Large intestine (tissue), 3 donors: Measurements from ENCODE around the gene OLFML2B. TPM values are rescaled to one million over a fixed set of nuclear protein-coding genes. Genes with fewer than 3 reads are reported as not detected.

Source experiments
- DNase-seq, 2 donors: peaks; one replicate each; pipeline versions ENCODE4 v3.0.0 to v3.0.0-alpha.2; 2013
- H3K27ac ChIP-seq: one replicate; pipeline ENCODE4 v1.5.1; 2013; ENCODE audit warnings: low read length
- H3K27me3 ChIP-seq: 2 replicates; pipeline ENCODE4 v1.6.1; 2013; ENCODE audit warnings: low read length; ENCODE audit not compliant: control insufficient read depth, insufficient read depth
- H3K36me3 ChIP-seq: 2 replicates; pipeline ENCODE4 v1.6.1; 2013; ENCODE audit warnings: low read length; ENCODE audit not compliant: control insufficient read depth, insufficient read depth
- H3K4me1 ChIP-seq: one replicate; pipeline ENCODE4 v1.6.1; 2013; ENCODE audit warnings: low read length; ENCODE audit not compliant: control insufficient read depth, insufficient read depth
- H3K4me3 ChIP-seq: one replicate; pipeline ENCODE4 v1.5.1; 2013; ENCODE audit warnings: low read length
- H3K9me3 ChIP-seq: one replicate; pipeline ENCODE4 v1.6.1; 2013; ENCODE audit warnings: mild to moderate bottlenecking, low read depth, low read length, moderate library complexity; ENCODE audit not compliant: control insufficient read depth
- WGBS: methylation state at CpG from one replicate; pipeline ENCODE4 v1.1.5; 2013; ENCODE audit warnings: low lambda C conversion rate; ENCODE audit not compliant: insufficient coverage; 5-methylcytosine and 5-hydroxymethylcytosine counted together
- polyA plus RNA-seq: library from polyadenylated mRNA; unstranded; fragments of 120-200 nt; gene quantifications from one replicate; pipeline ENCODE4 v1.2.1, GENCODE V29; 2013

OLFML2B gene
- polyA plus RNA-seq, 1 donor = 20.0 TPM

DNA sequence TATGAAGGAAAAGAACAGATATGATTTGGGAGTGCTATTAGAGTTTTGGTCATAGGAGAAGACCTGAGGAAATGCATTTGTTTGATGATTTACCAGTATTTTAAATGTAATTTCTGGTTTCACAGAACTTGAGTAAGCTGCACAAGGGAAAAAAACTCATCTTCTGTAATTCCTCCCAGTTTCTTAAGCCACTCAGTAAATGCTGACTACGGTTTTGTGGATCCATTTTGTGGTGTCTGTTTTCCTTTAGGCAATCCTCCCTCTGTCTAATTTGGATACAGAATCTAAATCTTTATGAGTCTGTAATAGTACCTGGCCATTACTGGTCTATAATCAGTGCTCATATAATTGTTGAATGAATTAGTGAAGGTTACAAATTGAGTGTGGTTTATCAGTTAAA, 72.0 kb downstream of the OLFML2B start:
- Histone ChIP-seq H3K27me3 (no peaks in the 10 kb centered on the region), H3K4me3 (no peak overlapping the region), H3K4me1 (no peaks in the 10 kb centered on the region), H3K27ac (no peak overlapping the region), H3K36me3 (no peaks in the 10 kb centered on the region), H3K9me3 (no peaks in the 10 kb centered on the region)
- DNase-seq = no peak
- no CpG with 5 or more reads among the region's 1 CpG for WGBS

DNA sequence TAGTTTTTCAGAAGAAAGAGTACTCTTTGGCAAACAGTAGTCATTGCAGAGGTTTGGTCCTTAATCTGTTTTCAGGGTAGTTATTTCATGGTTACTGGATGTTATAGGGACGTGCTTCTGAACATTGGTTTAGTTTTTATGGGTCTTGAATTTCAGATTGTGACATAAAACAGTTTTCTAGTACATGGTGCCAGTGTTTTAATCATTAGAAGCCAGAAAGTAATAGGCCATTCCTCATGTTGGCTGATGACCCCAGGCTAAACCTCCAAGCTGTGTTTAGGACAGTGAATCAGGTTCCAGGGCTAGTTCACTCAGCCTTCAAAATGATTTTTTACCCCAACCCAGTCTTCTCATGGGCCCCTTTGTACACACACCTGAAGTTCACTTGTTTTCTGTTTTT, 73.3 kb downstream of the OLFML2B start:
- Histone ChIP-seq H3K4me3 (no peak overlapping the region), H3K9me3 (no peaks in the 10 kb centered on the region), H3K27ac (no peak overlapping the region), H3K27me3 (no peaks in the 10 kb centered on the region), H3K36me3 (no peaks in the 10 kb centered on the region), H3K4me1 (no peaks in the 10 kb centered on the region)
- no CpG with 5 or more reads among the region's 1 CpG for WGBS
- DNase-seq = no peak

DNA sequence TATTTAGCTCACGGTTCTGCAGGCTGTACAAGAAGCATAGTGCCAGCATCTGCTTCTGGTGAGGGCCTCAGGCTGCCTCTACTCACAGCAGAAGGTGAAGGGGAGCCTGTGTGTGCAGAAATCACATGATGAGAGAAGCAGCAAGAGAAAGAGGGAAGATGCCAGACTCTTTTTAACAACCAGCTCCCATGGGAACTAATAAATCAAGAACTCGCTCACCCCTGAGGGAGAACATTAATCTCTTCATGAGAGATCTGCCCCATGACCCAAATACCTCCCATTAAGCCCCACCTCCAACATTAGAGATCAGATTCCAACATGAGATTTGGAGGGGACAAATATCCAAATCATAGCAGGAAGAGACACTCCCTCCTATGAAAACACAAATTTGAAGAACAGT, 74.1 kb downstream of the OLFML2B start:
- no CpG with 5 or more reads among the region's 2 CpGs for WGBS
- no peaks in the 10 kb centered on the region for H3K4me1 ChIP-seq
- no peaks in the 10 kb centered on the region for H3K9me3 ChIP-seq
- H3K27me3 ChIP-seq = no peaks in the 10 kb centered on the region
- no peak overlapping the region for H3K4me3 ChIP-seq
- no peaks in the 10 kb centered on the region for H3K36me3 ChIP-seq
- no peak for DNase-seq
- H3K27ac ChIP-seq = no peak overlapping the region

DNA sequence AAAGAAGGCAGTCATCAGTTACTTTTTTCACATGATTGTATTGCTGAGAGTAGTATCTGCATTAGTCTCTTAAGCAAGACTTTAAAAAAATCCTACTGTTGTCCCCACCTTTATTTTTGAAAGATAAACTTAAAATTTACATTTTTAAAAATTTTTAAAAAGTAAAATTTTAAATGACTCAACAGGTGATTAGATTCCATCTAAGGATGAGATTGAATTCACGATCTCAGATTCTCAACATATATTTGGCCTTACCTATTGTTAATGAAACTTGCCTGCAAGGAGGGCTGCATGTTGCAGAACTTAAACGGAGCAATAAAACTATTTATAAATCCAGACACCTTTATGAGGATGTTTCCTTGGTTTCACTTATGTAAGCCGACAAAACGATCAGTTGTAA, 75.2 kb downstream of the OLFML2B start:
- H3K27ac ChIP-seq = no peak overlapping the region
- H3K9me3 ChIP-seq = no peaks in the 10 kb centered on the region
- no peaks in the 10 kb centered on the region for H3K27me3 ChIP-seq
- no peak for DNase-seq
- WGBS = 36% methylated on average over 3 of the region's 4 CpGs
- H3K4me1 ChIP-seq = no peaks in the 10 kb centered on the region
- H3K4me3 ChIP-seq = no peak overlapping the region
- H3K36me3 ChIP-seq = no peaks in the 10 kb centered on the region

DNA sequence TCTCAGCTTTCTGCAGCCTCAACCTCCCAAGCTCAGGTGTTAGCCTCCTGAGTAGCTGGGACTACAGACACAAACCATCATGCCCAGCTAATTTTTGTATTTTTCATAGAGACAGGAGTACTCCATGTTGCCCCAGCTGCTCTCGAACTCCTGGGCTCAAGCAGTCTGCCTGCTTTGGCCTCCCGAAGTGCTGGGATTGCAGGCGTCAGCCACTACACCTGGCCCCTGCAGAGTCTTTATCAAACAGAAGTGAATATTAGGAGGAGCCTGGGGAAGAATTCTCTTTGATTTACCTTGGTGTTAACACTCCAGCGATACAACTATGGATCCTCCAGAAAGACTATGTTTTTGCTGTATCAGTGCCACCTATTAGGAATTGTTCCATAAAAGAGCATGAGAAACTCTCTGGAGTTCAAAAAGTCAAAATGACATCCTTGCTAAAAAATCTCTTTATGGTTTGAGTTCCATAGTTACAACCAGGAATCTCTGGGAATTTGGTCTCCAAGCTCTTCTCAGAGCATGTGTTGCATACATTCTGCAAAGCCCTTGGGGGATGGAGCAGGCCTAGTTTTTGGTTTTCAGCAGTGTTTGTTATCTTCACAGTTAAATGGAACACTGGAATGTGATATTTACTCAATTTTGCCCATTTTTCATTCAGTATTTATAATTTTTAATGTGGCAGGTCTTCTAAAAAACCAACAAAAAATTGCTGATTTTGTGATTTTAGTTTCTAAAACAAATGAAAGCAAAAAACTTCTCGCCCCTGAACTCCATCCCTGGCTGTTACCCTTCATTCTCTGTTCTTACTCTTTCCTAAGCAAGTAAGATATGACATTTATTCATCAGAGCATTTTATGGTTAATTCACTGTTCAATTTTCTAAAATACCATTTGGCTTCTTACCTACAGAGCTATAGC, 77.3 kb downstream of the OLFML2B start:
- Histone ChIP-seq H3K4me1 (no peaks in the 10 kb centered on the region), H3K4me3 (no peak overlapping the region), H3K27me3 (no peaks in the 10 kb centered on the region), H3K9me3 (no peaks in the 10 kb centered on the region), H3K36me3 (peaks cover 3% of the 10 kb centered on the region), H3K27ac (no peak overlapping the region)
- no CpG with 5 or more reads among the region's 5 CpGs for WGBS
- DNase-seq = no peak

DNA sequence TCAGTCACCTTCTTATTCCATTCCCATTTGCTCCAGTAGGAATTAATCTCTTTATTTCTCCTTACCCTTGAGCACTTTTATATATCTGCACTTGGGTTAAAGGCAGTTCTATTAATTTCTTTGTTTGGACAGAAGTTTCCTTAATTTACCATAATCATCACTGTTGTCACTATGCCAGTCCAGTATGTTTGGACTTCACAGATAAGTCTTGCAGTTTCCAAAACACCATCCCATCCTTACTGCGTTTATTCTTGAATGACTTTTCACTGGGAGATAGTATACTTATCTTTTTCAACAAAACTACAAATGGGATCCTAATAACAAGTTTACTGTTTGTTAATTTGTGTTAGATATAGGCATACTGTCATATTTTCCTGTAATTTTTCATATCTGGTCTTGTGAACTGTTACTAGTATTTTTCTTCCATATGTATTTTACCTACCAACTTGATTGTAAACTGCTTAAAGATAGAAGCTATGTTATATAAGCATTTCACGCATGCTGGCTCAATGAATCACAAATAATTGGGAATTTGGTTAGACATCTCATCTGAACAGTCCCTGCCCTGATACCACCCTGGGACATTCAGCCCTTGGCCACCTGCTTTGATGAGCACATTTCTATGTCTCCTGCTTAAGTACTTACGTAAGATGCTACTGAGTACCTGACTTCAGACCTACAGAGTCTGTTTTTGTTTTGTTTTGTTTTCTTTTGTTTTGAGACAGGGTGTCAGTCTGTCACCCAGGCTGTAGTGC, 78.2 kb downstream of the OLFML2B start:
- Histone ChIP-seq H3K4me1 (no peaks in the 10 kb centered on the region), H3K36me3 (peaks cover 3% of the 10 kb centered on the region), H3K4me3 (no peak overlapping the region), H3K9me3 (no peaks in the 10 kb centered on the region), H3K27ac (no peak overlapping the region), H3K27me3 (no peaks in the 10 kb centered on the region)
- no CpG with 5 or more reads among the region's 3 CpGs for WGBS
- no peak for DNase-seq

DNA sequence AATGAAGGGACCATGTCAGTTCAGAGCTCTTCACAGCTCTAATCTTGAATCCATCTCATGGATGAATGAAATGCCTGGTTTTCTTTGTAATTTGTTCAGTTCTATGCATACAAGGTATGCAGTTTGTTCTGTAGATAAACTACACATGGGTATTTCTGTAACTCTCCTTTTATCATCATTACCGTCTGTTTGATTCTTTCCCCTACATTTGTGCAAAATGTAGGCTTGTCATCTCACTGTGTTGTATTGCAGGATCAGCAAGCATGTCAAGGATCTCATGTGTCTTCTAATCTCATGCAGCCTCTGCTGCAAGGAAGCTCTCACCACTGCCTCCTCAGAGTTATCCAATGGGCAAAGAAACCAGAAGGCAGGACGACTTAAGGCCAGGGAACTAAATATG, 79.3 kb downstream of the OLFML2B start:
- Histone ChIP-seq H3K27me3 (no peaks in the 10 kb centered on the region), H3K4me3 (no peak overlapping the region), H3K27ac (no peak overlapping the region), H3K36me3 (peaks cover 3% of the 10 kb centered on the region), H3K9me3 (no peaks in the 10 kb centered on the region), H3K4me1 (no peaks in the 10 kb centered on the region)
- no peak for DNase-seq
- no CpG with 5 or more reads among the region's 2 CpGs for WGBS

DNA sequence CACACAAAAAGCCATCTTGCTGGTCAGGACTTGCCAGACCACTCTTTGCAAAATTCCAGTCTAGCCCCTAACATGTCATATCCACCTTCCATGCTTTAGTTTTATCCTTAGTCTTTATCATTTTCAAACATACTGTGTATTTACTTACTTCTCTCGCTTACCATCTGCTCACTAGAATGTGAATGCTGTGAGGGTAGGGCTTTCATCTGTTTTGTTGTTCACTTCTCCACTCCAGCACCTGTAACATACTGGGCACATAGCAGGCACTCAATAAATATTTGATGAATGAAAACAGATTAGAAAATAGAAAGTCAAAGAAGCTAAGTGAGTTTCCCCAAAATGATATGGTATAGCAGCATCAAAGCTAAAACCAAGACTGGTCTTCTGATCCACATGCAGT, 79.9 kb downstream of the OLFML2B start:
- Histone ChIP-seq H3K36me3 (peaks cover 3% of the 10 kb centered on the region), H3K9me3 (no peaks in the 10 kb centered on the region), H3K4me3 (no peak overlapping the region), H3K4me1 (no peaks in the 10 kb centered on the region), H3K27me3 (no peaks in the 10 kb centered on the region), H3K27ac (no peak overlapping the region)
- peak in 1 of 2 donors; percentile 17 for DNase-seq
- 60% methylated on average over 1 of the region's 1 CpG for WGBS

DNA sequence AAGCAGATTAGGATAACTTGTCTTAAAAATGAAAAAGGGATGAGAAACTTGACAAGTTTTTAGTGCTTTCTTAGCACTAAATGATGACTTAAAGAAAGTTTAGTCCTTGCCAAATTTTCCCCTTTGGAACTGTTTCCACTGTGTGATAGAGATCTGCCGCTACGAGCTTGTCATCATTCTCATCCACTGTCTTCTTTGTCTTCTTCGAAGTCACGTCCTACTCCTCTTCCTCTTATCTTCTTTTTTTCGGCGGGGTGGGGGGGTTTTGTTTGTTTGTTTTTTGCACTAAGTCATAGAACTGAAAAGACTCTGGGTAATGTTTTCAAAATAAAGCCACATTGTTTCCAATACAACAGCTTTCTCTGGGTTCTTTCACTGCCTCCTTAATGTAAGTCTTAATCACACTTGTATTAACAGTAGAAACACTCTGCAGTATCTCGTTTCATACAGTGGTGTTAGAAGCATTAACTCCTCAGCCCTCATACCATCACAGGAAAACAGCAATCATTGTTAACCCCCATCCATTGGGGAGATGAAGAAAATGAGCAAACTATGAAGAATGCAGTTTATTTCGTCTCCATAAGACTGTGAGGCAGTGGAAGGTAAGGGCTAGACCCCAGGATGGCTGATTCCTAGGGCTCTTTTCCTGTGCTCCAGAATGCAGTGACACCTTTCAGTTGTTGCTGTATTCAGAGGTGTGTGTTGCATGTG, 81.8 kb downstream of the OLFML2B start:
- Histone ChIP-seq H3K27ac (no peak overlapping the region), H3K36me3 (peaks cover 3% of the 10 kb centered on the region), H3K4me1 (no peaks in the 10 kb centered on the region), H3K4me3 (no peak overlapping the region), H3K9me3 (no peaks in the 10 kb centered on the region), H3K27me3 (no peaks in the 10 kb centered on the region)
- WGBS = 86% methylated on average over 6 of the region's 8 CpGs
- DNase-seq = no peak

DNA sequence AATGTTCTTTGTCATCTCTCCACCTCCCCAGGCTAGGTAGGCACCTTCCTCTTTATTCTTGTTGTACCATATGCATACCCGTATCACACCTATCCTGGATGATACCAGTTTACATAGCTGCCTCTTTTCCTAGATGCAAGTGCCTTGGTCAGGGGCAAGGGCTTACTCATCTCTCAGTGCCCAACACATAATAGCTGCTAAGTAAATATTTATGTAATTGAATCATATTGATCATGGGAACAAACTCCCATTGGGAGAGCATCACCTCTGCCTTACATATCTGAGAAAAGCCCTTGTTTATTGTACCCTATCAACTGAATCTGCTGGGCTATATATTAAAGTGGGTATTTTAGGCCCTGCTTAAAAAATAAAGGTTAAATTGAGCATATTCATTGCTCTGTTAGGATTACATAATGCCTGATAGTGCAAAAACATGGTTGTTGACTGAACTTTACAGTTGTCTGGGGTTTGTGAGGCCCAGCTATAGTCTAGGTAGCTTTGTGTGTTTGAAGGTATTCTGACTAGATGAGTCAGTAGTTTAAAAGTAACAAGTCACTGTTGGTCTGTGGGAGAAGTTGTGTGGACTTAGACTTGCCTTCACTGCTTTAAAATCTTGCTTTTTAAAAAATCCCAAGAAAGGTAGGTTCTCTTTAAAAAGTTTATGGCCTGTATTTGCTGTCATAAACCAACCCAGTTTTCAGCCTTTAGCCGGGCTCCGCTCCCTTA, 82.6 kb downstream of the OLFML2B start:
- no peak for DNase-seq
- WGBS = 100% methylated on average over 1 of the region's 3 CpGs
- Histone ChIP-seq H3K4me3 (no peak overlapping the region), H3K27me3 (no peaks in the 10 kb centered on the region), H3K36me3 (peaks cover 5% of the 10 kb centered on the region), H3K9me3 (no peaks in the 10 kb centered on the region), H3K27ac (no peak overlapping the region), H3K4me1 (no peaks in the 10 kb centered on the region)
